Spleen (tissue), 7 donors: ENCODE data around the gene THSD4.

Experiments used
- CTCF ChIP-seq, 11 experiments: fragments of 200-600 bp in 7 of 11; fragments of 450-650 bp in 4 of 11; sonication (generic) in 4 of 11; IDR thresholded peaks in 8 of 11; conservative IDR thresholded peaks in 3 of 11; 1 replicate in 7 of 11; 2 replicates in 4 of 11; pipeline versions ENCODE4 v1.4.0 to v1.8.0; 2016 to 2021; ENCODE audit warnings: antibody characterized with exemption in 11 of 11, inconsistent platforms in 4 of 11, mild to moderate bottlenecking in 1 of 11
- POLR2AphosphoS5 ChIP-seq, 3 donors: sonication (generic); formaldehyde crosslinking; IDR thresholded peaks; one replicate each; pipeline ENCODE4 v1.5.1; 2017; ENCODE audit warnings: antibody characterized with exemption in 3 of 3
- donor health status: DM: no; HTN: no; CAD: no; lungs with moderate emphysema.
- donor health status: DM: no; HTN: no; CAD: no.
- donor health status: DM: no; HTN: no; CAD: no.

- TF ChIP-seq CTCF (IDR thresholded peaks at IDR 0.05 in 8 of 11, conservative IDR thresholded peaks at IDR 0.05 in 3 of 11) (no peak), POLR2AphosphoS5 (IDR thresholded peaks at IDR 0.05) (no peak)
These were observed 14.4 kb downstream of the THSD4 start for GRCh38 chr15:71129669-71130068.
